GM19025 (cell line): ENCODE measurements around the gene FOXB2.

Source experiments
- ATAC-seq: cut with Tn5 transposase; IDR thresholded peaks from one replicate; pipeline ENCODE4 v1.9.1; 2021; ENCODE audit warnings: mild to moderate bottlenecking, low read depth, moderate library complexity; ENCODE audit not compliant: unreplicated experiment

FOXB2 gene

DNA sequence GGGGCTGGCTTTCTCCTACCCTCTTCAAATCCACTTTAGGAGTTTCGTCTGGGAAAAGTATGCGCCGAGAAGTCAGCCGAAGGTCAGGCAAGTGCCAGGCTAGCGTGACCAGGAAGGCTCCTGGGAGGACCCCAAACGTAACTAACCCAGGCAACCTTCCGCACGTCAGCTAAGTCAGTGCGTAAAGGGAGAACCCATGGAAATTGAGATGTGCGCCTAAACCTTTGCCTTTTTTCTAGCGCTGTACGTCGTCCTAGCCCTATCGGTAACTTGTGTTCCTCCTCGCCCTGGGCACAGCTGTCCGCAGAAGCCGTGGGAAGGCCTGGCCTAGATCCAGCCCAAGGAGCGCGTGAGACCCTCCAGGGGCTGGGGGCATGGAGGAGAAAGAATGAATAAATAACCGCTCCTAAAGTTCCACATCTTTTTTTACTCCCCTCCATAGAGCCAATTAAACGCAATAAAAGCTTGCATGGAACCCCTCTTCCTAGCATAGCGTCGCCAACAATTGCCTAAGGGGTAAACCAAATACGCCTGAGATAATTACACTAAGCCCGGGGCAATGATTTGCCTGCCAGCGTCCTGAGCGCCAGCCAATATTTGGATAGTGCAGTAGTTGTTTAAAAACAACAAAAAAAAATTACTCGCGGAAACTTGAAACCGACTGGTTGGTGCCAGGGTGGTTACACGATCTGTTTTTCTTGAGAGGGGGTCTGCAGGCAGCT, 4.0 kb upstream of the FOXB2 start:
- no peak for ATAC-seq

DNA sequence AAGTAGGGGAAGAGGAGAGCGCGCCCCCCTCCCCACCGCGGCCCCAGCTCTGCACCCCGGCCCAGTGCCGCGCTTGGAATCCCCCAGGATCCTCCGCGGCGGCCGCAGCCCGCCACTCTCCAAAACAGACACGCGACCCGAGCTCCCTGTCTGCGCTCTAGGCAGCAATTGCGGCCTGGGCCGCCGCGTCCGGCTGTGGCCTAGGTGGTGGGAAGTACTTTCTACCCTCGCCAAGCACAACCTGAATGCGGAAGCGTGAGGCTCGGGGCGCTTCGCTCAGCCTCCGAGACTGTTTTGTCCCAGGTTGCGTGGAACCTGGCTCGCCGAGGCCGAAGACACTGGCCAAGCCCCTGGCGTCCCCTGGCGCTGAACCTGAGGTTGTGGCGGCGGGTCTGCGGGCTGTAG, 3.3 kb upstream of the FOXB2 start:
- no peak for ATAC-seq

- ATAC-seq: no peak
These were observed 2.6 kb upstream of the FOXB2 start for GRCh38 chr9:77016526-77017504.

GRCh38 chr9:77017505-77017894, 2.0 kb upstream of the FOXB2 start:
- ATAC-seq: no peak

DNA sequence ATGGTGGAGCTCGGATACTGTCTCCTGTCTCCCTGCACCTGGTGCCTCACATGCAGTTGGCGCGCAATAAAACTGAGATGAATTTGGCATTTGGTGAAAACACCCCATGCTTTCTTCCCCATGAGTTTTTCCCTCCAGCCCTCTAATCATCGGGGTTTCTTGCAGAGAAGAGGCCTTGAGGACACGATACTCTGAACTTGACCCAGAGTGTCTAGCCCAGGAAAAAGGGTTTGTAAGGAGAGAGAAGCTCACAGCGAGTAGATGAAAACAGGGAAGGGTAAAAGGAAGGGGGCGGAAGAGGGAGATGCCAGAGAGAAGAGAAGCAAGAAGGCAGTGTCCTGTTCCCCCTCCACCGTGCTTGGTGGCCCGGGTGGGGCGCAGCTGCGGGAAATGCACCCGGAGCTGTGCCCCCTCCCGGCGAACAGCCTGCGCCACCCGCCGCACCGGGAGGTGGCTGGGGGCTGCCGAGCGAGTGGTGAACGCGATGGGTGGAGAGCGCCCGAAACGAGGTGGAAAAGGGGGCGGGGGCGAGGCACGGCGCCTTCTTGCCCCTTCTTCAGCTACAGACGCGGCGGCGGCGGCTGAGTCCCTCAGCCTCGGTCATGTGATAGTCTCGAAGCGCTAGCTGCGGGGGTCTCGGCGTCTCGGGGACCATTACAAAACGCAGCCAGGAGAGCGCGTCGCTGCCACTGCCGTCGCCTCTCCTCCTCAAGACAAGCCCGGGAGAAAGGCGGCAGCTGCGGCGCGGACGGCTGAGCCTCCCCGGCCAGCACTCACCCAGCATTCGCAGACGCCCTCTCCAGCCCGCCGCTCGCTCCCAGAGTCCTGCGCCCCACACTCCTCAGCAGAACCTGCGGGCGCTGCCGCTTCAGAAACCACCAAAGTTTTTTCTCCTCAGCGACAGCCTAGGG, 1.1 kb upstream of the FOXB2 start:
- no peak for ATAC-seq

DNA sequence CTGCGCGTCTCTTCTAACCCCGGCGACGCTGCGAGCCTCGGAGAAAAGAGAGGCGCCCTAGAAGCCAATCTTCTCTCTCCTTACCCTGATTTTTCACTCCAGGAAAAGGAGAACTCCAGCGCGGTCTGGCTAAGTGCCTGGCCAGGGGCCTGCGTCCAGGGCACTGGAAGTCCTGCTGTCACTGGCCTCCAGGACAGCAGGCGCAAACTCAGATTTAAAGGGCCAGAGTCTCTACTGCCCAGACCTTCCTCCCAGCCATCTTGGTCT, 553 bp upstream of the FOXB2 start:
- ATAC-seq: no peak

- ATAC-seq: no peak
These were observed 514 bp downstream of the FOXB2 start for GRCh38 chr9:77019926-77020412.

DNA sequence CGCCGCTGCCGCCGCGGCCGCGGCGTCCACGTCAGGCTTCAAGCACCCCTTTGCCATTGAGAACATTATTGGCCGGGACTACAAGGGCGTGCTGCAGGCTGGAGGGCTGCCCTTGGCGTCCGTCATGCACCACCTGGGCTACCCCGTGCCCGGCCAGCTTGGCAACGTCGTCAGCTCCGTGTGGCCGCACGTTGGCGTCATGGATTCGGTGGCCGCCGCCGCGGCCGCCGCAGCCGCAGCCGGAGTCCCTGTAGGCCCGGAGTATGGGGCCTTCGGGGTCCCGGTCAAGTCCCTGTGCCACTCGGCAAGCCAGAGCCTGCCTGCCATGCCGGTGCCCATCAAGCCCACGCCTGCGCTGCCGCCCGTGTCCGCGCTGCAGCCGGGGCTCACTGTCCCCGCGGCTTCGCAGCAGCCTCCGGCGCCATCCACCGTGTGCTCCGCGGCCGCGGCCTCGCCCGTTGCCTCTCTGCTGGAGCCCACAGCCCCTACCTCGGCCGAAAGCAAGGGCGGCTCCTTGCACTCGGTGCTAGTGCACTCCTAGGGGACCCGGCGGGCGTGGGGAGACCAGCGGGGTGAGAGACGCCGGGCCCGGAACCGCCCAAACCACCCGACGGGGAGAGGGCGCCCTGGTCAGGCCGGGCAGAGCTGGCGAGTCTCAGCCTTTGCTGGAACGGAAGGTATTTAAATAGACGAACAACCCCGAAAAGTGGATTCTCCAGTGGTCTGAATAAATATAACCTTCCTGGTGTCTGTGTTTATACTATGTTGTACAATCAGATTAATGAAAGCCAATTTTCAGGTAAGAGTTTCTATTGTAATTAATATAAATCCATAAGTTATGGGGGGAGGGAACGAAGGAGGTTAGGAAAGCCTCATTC, 1.2 kb downstream of the FOXB2 start:
- no peak for ATAC-seq

DNA sequence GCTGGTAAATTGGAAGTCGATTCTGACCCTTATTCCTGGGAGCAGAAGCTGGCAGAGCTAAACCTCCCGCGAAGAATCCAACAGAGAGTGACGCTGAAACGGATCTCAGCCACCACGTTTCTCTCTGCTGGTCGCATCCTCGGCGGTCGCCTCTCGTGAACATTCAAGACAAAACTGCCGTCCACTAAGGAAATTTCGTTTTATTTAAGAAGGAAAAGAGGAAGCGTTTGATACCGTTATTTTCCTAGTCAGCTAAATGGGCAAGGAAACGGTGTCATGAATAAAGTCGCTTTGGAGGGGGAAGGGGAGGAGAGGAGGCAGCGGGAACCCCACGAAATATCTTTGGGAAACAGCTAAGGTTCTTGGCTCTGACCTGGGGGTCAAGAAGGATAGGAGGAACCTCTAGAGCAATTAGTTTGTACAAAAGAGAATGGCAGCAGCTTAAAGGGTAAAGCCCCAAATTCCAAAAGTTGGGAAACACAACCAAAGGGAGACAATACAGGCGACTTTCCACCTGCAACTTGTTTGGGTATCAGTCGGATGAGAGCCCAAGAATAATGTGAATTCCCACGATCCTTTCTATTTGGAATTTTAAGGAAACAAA, 1.9 kb downstream of the FOXB2 start:
- ATAC-seq: no peak

GRCh38 chr9:77021922-77022782, 2.7 kb downstream of the FOXB2 start:
- ATAC-seq: no peak

DNA sequence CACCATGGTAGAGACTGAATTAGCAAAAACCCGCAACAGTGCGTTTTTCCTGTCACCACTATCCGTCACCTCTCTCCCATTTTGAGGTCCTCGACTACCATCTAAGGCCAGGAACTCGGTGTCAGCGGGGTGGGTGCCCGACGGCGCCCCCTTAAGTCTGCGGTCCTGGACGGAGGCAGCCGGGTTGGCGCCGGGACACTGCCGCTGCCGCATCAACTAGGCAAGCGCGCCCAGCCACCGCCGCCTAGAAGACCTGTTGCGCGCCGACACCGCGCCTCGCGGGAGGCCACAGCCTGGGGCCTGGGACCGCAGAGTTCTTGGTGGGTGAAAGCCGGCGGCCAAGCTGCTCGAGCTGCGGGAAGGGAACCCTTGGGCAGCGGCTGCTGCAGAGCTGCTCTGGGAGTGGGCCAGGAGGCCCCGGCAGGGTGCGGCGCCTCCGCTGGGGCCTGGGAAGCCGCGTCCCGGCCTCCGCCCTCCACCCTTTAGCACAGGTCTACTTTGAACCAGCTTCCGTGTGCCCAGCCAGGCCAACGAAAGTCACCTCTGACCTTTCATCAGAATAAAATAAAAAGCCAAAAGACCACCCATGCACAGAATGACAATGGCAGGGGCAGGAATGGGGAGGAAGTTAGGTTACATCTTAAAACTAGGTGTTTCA, 3.5 kb downstream of the FOXB2 start:
- no peak for ATAC-seq

DNA sequence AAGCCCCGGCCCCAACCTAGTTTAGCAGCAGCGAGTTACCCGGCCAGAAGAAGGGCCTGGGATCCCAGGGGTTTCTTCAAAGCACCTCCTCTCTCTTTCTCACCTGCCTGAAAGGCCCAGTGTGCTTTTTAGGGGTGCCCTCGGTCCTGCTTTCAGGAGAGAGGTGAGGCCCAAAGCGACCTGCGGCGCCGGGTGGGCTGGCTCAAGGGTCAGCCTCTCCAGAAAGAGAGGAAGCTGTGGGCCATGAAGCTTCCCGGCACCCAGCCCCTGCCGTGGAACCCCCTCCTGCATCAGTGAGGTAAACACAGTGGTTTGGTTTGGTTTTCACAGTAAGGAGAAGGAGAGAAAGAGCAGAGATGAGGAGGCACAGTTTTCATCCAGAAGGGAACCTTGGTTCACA, 4.3 kb downstream of the FOXB2 start:
- ATAC-seq: no peak

- ATAC-seq: no peak
These were observed 5.5 kb downstream of the FOXB2 start for GRCh38 chr9:77024776-77025545.

DNA sequence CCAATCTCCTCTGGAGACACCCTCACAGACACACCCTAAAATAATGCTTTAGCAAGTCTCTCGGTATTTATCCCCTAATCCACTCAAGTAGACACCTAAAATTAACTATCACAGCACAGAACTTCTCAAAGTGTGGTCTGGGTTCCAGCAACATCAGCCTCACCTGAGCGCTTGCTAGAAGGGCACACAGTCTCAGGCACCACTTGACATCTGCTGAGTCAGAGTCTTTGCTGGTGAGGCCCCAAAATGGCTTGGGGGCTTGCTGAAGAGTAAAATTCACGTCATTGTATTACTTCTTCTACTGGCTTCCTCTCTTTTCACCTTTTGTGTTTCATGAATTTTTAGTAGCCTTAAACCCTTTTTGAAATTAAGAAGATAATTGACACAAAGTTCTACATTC, 9.0 kb downstream of the FOXB2 start:
- ATAC-seq: no peak

DNA sequence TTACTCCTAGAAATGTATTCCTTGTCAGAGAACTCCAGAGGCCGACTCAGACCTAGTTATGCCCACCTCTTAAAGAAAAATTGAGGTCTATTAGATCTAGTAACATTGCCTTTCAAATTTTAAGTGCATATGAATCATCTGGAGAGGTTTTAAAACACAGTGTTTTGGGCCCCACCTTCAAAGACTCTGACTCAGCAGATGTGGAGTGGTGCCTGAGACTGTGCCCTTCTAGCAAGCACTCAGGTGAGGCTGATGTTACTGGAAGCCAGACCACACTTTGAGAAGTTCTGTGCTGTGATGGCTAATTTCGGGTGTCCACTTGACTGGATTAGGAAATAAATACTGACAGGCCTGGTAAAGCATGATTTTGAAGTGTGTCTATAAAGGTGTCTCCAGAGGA, 10.6 kb downstream of the FOXB2 start:
- ATAC-seq: no peak

DNA sequence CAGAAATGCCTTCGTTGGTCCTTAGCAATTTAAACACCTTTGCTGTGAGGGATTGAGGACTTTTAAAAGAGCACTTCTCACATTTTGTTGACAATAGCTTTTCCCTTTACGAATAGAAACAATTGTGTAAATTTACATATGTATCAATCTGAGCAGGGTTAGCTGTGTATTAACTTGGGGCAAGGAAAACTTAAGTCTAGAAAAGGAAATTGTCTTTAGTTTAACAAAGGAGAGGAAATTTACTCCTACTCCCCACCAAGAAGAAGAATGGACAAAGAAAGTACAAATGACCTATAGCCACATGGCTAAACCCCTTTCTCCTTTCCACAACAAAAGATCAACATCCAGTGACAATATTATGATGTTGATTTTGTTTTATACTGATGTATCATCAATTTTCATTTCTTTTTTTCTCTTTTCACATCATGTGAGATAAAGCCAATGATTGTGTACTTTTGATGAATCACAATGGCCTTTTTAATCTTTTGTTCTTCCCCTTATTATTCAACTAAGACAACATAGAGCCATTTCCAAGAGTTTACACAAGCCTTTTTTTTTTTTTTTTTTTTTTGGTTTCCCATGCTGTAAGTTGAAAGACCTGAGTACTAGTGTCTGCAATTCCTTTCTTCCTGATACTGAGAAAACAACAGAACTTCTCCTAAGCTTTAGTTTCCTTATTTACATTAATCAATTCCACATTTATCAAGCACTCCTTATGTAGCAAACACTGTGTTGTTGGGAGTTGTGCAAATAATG, 19.0 kb downstream of the FOXB2 start:
- no peak for ATAC-seq

DNA sequence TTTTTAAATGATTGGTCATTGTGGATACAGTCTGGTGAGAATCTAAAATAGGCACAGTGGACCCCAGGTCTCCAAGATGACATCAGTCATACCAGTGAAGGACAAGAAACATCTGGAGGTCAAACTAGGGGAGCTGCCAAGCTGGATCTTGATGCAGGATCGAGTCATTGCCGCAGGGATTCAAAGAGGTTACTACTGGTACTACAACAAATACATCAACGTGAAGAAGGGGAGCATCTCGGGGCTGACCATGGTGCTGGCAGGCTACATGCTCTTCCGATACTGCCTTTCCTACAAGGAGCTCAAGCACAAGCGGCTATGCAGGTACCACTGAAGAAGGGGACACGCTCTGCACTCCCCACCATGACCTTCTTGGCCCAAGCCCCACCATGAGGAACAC, 20.9 kb downstream of the FOXB2 start:
- ATAC-seq: no peak
